K562 (cell line): ENCODE results near the gene PRMT3. TPM values are rescaled to one million over a fixed set of nuclear protein-coding genes. Genes with fewer than 3 reads are reported as not detected.

ENCODE experiments used
- AFF1 ChIP-seq, 2 experiments: fragments of 450-650 bp; IDR thresholded peaks; 2 replicates each; pipeline ENCODE4 v1.6.1; 2018; ENCODE audit warnings: mild to moderate bottlenecking in 2 of 2, low read depth in 1 of 2; ENCODE audit not compliant: partially characterized antibody in 2 of 2
- BRD9 ChIP-seq: fragments of 450-650 bp; IDR thresholded peaks from 2 replicates; pipeline ENCODE4 v1.6.1; 2018; ENCODE audit warnings: low read depth; ENCODE audit not compliant: partially characterized antibody
- CBFA2T3 ChIP-seq: fragments of 450-650 bp; IDR thresholded peaks from 2 replicates; pipeline ENCODE4 v1.6.1; 2017
- CREB1 ChIP-seq, 2 experiments: sonication (generic) in 1 of 2; formaldehyde crosslinking in 1 of 2; IDR thresholded peaks; 2 replicates each; pipeline versions ENCODE4 v1.6.1 to v1.8.0; 2012 to 2022; ENCODE audit warnings: inconsistent platforms in 1 of 2, mild to moderate bottlenecking in 1 of 2, missing genetic modification reagents in 1 of 2, moderate library complexity in 1 of 2
- DPF2 ChIP-seq: fragments of 450-650 bp; IDR thresholded peaks from 2 replicates; pipeline ENCODE4 v1.6.1; 2016
- EP300 ChIP-seq: IDR thresholded peaks from 2 replicates; pipeline ENCODE4 v1.6.1; 2012; ENCODE audit warnings: low read length, improper control_type of control experiment
- FOXJ2 ChIP-seq: fragments of 200-800 bp; sonication (Bioruptor generic); IDR thresholded peaks from 2 replicates; pipeline ENCODE4 v1.6.1; 2016; ENCODE audit warnings: missing genetic modification characterization, missing compliant biosample characterization
- POU5F1 ChIP-seq: fragments of 150-350 bp; IDR thresholded peaks from 2 replicates; pipeline ENCODE4 v1.6.1; 2014; ENCODE audit warnings: borderline replicate concordance, low read length, low read depth, mild to moderate bottlenecking; ENCODE audit not compliant: partially characterized antibody
- PTRF ChIP-seq: fragments of 450-650 bp; IDR thresholded peaks from 2 replicates; pipeline ENCODE4 v1.6.1; 2016; ENCODE audit warnings: mild to moderate bottlenecking, missing genetic modification characterization, missing compliant biosample characterization
- SMARCA4 ChIP-seq: fragments of 450-650 bp; IDR thresholded peaks from 2 replicates; pipeline ENCODE4 v1.6.1; 2016
- SMARCC2 ChIP-seq: fragments of 450-650 bp; IDR thresholded peaks from 2 replicates; pipeline ENCODE4 v1.6.1; 2017; ENCODE audit warnings: antibody characterized with exemption, moderate library complexity, mild to moderate bottlenecking, low read depth
- TAF9B ChIP-seq: fragments of 450-650 bp; IDR thresholded peaks from 2 replicates; pipeline ENCODE4 v1.6.1; 2018; ENCODE audit warnings: mild to moderate bottlenecking; ENCODE audit not compliant: partially characterized antibody
- TEAD4 ChIP-seq, 2 experiments: sonication (generic) in 1 of 2; formaldehyde crosslinking in 1 of 2; IDR thresholded peaks; 2 replicates each; pipeline versions ENCODE4 v1.6.1 to v1.8.0; 2012 to 2022; ENCODE audit warnings: borderline replicate concordance in 1 of 2, inconsistent platforms in 1 of 2, low read length in 1 of 2, mild to moderate bottlenecking in 1 of 2, missing genetic modification reagents in 1 of 2
- U2AF2 ChIP-seq: fragments of 200-400 bp; formaldehyde crosslinking; optimal IDR thresholded peaks from 2 replicates; pipeline ENCODE3; 2017; ENCODE audit warnings: low read depth, mild to moderate bottlenecking, low read length
- ZNF316 ChIP-seq: fragments of 450-650 bp; IDR thresholded peaks from 2 replicates; pipeline ENCODE4 v1.6.1; 2016
- ZNF347 ChIP-seq: fragments of 450-650 bp; formaldehyde crosslinking; IDR thresholded peaks from 2 replicates; pipeline ENCODE4 v1.4.0; 2020; ENCODE audit warnings: low read depth, mild to moderate bottlenecking, moderate library complexity
- ZNF518B ChIP-seq: fragments of 250-450 bp; sonication (Bioruptor Pico); IDR thresholded peaks from 2 replicates; pipeline ENCODE4 v1.5.0; 2021; ENCODE audit warnings: mild to moderate bottlenecking, moderate library complexity
- ZNF584 ChIP-seq: fragments of 200-800 bp; sonication (Bioruptor generic); IDR thresholded peaks from 2 replicates; pipeline ENCODE4 v1.6.1; 2016; ENCODE audit warnings: low read depth, mild to moderate bottlenecking, missing genetic modification characterization, missing compliant biosample characterization
- ZNF589 ChIP-seq: fragments of 200-800 bp; sonication (Bioruptor generic); IDR thresholded peaks from 2 replicates; pipeline ENCODE4 v1.6.1; 2016; ENCODE audit warnings: low read depth, missing genetic modification characterization, missing compliant biosample characterization
- ZNF644 ChIP-seq: fragments of 200-800 bp; sonication (Bioruptor generic); IDR thresholded peaks from 2 replicates; pipeline ENCODE4 v1.6.1; 2016; ENCODE audit warnings: low read depth, missing genetic modification characterization, missing compliant biosample characterization
- polyA plus RNA-seq, 8 experiments: library from polyadenylated mRNA; depleted of rRNA in 4 of 8; stranded (reverse) in 5 of 8; unstranded in 3 of 8; fragments of >200 nt; fragmentation: Nextera tagmentation in 2 of 8; fragmentation: Illumina TruSeq in 1 of 8; extraction: Ambion mirVana in 2 of 8; extraction: Trizol in 1 of 8; gene quantifications; 2 replicates each; pipeline versions ENCODE4 v1.2.1 to v1.2.3, GENCODE V29; 2011 to 2014; ENCODE audit warnings: inconsistent platforms in 1 of 8, missing spikeins in 1 of 8
- total RNA-seq, 7 experiments: library from RNA; depleted of rRNA in 6 of 7; stranded (reverse); fragments of >200 nt in 6 of 7; fragmentation: Illumina TruSeq in 2 of 7; extraction: Trizol in 2 of 7; gene quantifications; 2 replicates each; pipeline versions ENCODE4 v1.2.1 to v1.2.3, GENCODE V29; 2011 to 2021; ENCODE audit warnings: low replicate concordance in 1 of 7

Gene PRMT3
- total and polyA plus RNA-seq, 9 of the 15 experiments (the other 6 are each of a cell fraction or from before 2014, with no cell fraction given): 24.0 to 62.1 (median 44.7) TPM

- TF ChIP-seq SMARCC2 (peak; percentile 94), SMARCA4 (peak; percentile 96), DPF2 (peak; percentile 96), BRD9 (peak; percentile 95), CBFA2T3 (peak; percentile 23; the same call in 1 of the 2 replicates), ZNF316 (peak; percentile 89), ZNF347 (CRISPR knock-in tag) (no peak), ZNF644 (tag) (no peak), FOXJ2 (tag) (peak; percentile 85), ZNF584 (0 out of 2 replicates have a peak, but pooled peaks have one; percentile 49), TAF9B (peak; percentile 19), AFF1 (IDR thresholded peaks at IDR 0.05; ENCODE audit: low read depth in 1 of 2, partially characterized antibody in 2 of 2) (peak; percentile 19 to 48), EP300 (peak; percentile 56), POU5F1 (no peak), U2AF2 (no peak), TEAD4 (IDR thresholded peaks at IDR 0.05; ENCODE audit: low read length) (no peak), TEAD4 (CRISPR knock-in tag; IDR thresholded peaks at IDR 0.05; ENCODE audit: borderline replicate concordance) (no peak), CREB1 (IDR thresholded peaks at IDR 0.05) (no peak), CREB1 (CRISPR knock-in tag; IDR thresholded peaks at IDR 0.05) (no peak), ZNF589 (peak; percentile 43; the same call in 1 of the 2 replicates), PTRF (no peak), ZNF518B (CRISPR knock-in tag) (no peak)
These were observed 20.1 kb upstream of the PRMT3 start (continued) for GRCh38 chr11:20367313-20367948.
